Colonic mucosa (tissue), 4 donors: ENCODE measurements around the gene TCIRG1. TPM values are rescaled to one million over a fixed set of nuclear protein-coding genes. Genes with fewer than 3 reads are reported as not detected.

ENCODE experiments used
- DNase-seq: peaks from one replicate; pipeline ENCODE4 v3.0.0-alpha.2; 2020
- H3K27ac ChIP-seq: fragments of 200-600 bp; one replicate; pipeline ENCODE4 v1.8.0; 2021
- H3K27me3 ChIP-seq: fragments of 200-600 bp; one replicate; pipeline ENCODE4 v1.8.0; 2021
- H3K36me3 ChIP-seq: fragments of 200-600 bp; one replicate; pipeline ENCODE4 v1.8.0; 2021
- H3K4me1 ChIP-seq: fragments of 200-600 bp; one replicate; pipeline ENCODE4 v1.8.0; 2021; ENCODE audit warnings: mild to moderate bottlenecking
- H3K4me3 ChIP-seq: fragments of 200-600 bp; one replicate; pipeline ENCODE4 v1.8.0; 2021
- H3K9ac ChIP-seq, 2 donors: one replicate each; pipeline ENCODE4 v1.7.0; 2013; ENCODE audit warnings: control low read depth in 2 of 2, low read depth in 2 of 2, low read length in 2 of 2
- H3K9me3 ChIP-seq: fragments of 200-600 bp; one replicate; pipeline ENCODE4 v1.8.0; 2021
- CTCF ChIP-seq: fragments of 200-600 bp; IDR thresholded peaks from one replicate; pipeline ENCODE4 v1.8.0; 2022; ENCODE audit warnings: antibody characterized with exemption, mild to moderate bottlenecking
- intact Hi-C: fragments of 100-400 bp; cut with DNase I; formaldehyde crosslinking; loops from one replicate; pipeline ENCODE4 v1.14.1; 2022
- total RNA-seq, 2 donors: library from RNA; stranded (reverse); fragmentation: NEBNext Ultra II Directional in 1 of 2; extraction: Animal tissue kit (Norgen Biotek cat#: 25700) in 1 of 2; gene quantifications; one replicate each; pipeline ENCODE4 v1.2.1, GENCODE V29; 2021
- donor health status: healthy.
- donor health status: DM: no; HTN: no; CAD: no.
- donor health status: DM: no; HTN: no; CAD: no.

The TCIRG1 gene
- total RNA-seq, 2 donors from 2014 or later, result 133 to 246 TPM

- no peak overlapping the region for H3K9ac ChIP-seq
- no peak for DNase-seq
- intact Hi-C loops, result no loop called here
- no peaks in the 10 kb centered on the region for H3K9me3 ChIP-seq
- peaks cover 8% of the 10 kb centered on the region for H3K4me1 ChIP-seq
- no peaks in the 10 kb centered on the region for H3K27me3 ChIP-seq
- no peak overlapping the region for H3K4me3 ChIP-seq
- H3K27ac ChIP-seq, result no peak overlapping the region
- no peaks in the 10 kb centered on the region for H3K36me3 ChIP-seq
- no peak for TF ChIP-seq CTCF
These were observed 5.7 kb upstream of the TCIRG1 start for GRCh38 chr11:68032997-68033707.

- Histone ChIP-seq H3K36me3 (no peaks in the 10 kb centered on the region), H3K27ac (no peak overlapping the region)
These were observed 5.1 kb upstream of the TCIRG1 start for GRCh38 chr11:68033708-68034045.

GRCh38 chr11:68035266-68035876 is 3.5 kb upstream of the TCIRG1 start:
- Histone ChIP-seq H3K4me1 (peaks cover 12% of the 10 kb centered on the region), H3K36me3 (no peaks in the 10 kb centered on the region), H3K9me3 (no peaks in the 10 kb centered on the region), H3K9ac (no peak overlapping the region), H3K27ac (no peak overlapping the region), H3K27me3 (no peaks in the 10 kb centered on the region), H3K4me3 (no peak overlapping the region)
- TF ChIP-seq CTCF, result no peak
- DNase-seq, result no peak
- intact Hi-C loops, result no loop called here

More at GRCh38 chr11:68033708-68034045, 5.1 kb upstream of the TCIRG1 start:
- H3K27me3 ChIP-seq, result no peaks in the 10 kb centered on the region
- no peak for TF ChIP-seq CTCF
- intact Hi-C loops, result no loop called here
- H3K9ac ChIP-seq, result no peak overlapping the region
- H3K4me1 ChIP-seq, result peaks cover 12% of the 10 kb centered on the region
- no peak overlapping the region for H3K4me3 ChIP-seq
- DNase-seq, result no peak
- no peaks in the 10 kb centered on the region for H3K9me3 ChIP-seq

- no peak for TF ChIP-seq CTCF
- intact Hi-C loops, result no loop called here
- Histone ChIP-seq H3K9ac (peak overlapping the region in 1 of 2 donors; percentile 46), H3K27ac (peak overlapping the region; percentile 70), H3K4me1 (peaks cover 16% of the 10 kb centered on the region), H3K9me3 (no peaks in the 10 kb centered on the region), H3K36me3 (no peaks in the 10 kb centered on the region), H3K4me3 (no peak overlapping the region), H3K27me3 (no peaks in the 10 kb centered on the region)
- no peak for DNase-seq
These were observed 2.6 kb upstream of the TCIRG1 start for GRCh38 chr11:68036141-68036716.

- Histone ChIP-seq H3K27me3 (no peaks in the 10 kb centered on the region), H3K9me3 (no peaks in the 10 kb centered on the region), H3K27ac (peak overlapping the region; percentile 70), H3K4me3 (no peak overlapping the region), H3K9ac (peak overlapping the region; percentile 46 to 54), H3K36me3 (peaks cover 2% of the 10 kb centered on the region), H3K4me1 (peaks cover 18% of the 10 kb centered on the region)
- no peak for DNase-seq
- no peak for TF ChIP-seq CTCF
- intact Hi-C loops, result no loop called here
These were observed 2.0 kb upstream of the TCIRG1 start for GRCh38 chr11:68036717-68037239.
